HPDE6-E6E7 (cell line): ENCODE measurements around the gene NT5DC3.

Experiments used
- DNase-seq: peaks from one replicate; pipeline ENCODE4 v3.0.0; 2011; ENCODE audit warnings: missing footprints; ENCODE audit errors: extremely low spot score

NT5DC3 gene

DNA sequence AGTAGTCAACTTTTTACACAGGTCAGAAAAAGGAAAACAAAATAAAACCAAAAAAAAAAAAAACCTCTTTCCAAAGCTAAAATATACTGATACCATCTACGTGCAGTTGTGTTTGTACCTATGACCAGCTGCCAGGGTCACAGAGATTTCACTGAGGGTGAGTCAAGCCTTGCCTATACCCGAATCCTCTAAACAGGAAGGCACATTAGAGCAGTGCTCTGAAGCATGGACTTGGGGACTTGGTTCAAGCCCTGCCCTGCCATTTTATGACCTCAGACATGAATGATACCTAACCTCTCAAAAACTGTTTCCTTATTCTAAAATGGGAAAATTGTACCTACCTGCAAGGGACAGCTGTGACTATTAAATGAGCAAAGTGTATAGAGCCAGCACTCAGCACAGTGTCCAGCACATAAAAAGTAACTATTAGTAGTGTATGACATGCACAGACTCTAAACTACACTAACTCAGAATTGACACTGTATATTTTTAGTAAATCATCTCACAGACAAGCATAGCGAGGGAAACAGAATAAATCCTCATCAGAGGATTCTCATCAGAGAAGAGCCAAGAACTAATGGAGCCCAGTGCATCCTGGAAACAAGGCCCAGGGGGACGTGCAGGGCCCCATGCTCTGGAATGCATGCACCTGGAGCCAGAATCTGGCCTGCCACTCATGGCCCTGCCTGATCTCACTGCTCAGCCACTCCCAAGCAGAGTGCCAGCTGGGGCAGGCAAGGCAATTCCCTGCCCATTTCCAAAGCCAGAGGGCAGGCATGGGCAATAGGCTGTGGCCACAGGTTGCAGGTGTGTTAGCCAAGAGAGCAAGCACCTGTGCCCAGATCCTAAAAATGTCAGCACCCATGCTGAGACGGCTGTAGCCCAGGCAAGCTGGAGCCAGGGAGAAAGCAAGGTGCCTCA is 57.0 kb downstream of the NT5DC3 start:
- no peak for DNase-seq

- no peak for DNase-seq
These were observed 58.6 kb downstream of the NT5DC3 start for GRCh38 chr12:103782399-103782798.

DNA sequence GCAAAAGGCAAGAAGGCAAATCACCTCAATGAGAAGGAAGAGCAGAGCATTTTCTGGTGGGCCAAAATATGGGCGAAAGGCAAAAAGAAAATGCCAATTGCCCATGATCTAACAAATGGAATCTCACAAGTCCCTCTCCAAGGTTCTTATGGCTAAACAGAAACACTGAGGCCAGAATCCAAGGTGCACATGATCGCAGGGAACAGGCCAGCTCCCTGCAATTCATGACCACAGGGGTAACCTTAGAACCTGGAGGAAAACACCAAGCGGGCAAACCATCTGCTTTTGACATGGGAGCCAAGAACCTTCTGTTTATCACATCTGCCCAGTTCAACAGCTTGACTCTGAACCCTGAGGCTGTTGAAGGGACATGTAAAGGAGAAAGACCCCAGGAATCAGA is 60.0 kb downstream of the NT5DC3 start:
- no peak for DNase-seq

- DNase-seq, result no peak
These were observed 61.0 kb downstream of the NT5DC3 start for GRCh38 chr12:103780093-103780440.

- DNase-seq, result no peak
These were observed 61.5 kb downstream of the NT5DC3 start for GRCh38 chr12:103779410-103780092.

DNA sequence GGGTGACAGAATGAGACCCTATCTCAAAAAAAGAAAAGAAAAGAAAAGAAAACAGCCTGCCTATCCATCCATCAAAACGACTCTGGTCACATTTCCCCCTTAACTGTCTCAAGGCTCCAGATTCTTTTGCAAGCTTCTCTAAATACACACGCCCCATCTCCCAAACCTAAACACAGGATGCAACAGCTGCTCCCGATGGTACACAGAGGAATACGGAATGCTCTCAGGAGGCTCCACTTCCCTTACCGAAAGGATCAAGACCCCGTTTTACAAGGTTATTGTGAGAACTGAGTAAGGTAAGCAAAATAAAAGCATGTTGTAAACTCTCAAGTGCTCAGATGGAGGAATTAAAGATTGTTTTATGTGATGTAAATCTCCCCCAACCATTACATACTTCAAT is 62.3 kb downstream of the NT5DC3 start:
- DNase-seq, result no peak

GRCh38 chr12:103774977-103775560 is 66.0 kb downstream of the NT5DC3 start:
- no peak for DNase-seq

- DNase-seq, result no peak
These were observed 67.7 kb downstream of the NT5DC3 start for GRCh38 chr12:103773109-103773910.

GRCh38 chr12:103772367-103773108 is 68.5 kb downstream of the NT5DC3 start:
- DNase-seq, result no peak

- no peak for DNase-seq
These were observed 69.6 kb downstream of the NT5DC3 start for GRCh38 chr12:103771466-103771865.

DNA sequence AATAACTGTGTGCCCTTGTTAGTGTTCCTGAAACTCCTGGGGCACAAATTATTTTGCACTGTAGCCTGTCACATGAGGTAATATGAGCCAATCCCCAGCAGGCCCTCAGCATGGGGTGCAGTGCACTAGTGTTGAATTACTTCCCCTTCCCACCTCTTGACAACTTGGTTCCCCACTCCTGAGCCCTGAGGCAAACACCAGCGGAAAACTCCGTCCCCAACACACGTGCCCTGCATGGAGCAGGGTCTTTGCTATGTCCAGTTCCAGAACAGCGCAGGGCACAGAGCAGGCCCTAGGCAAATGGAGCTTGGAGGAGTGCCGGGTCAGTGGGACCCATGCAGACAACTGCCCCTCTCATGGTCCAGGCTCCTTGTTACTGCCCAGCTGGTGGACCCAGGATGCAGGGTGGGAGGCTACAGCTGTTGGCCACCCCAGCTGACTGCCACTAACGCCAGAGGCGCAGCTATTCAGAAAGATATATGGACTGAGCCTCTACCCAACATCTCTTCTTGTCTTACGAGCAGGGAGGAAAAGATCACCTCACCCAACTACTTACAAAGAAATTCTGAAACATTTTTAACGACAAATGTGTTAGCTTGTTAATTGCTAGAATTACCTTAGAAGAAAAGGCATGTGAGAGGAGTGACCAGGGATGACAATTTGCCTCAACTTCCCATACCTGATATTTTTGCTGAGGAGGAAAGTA is 71.6 kb downstream of the NT5DC3 start:
- DNase-seq, result no peak

DNA sequence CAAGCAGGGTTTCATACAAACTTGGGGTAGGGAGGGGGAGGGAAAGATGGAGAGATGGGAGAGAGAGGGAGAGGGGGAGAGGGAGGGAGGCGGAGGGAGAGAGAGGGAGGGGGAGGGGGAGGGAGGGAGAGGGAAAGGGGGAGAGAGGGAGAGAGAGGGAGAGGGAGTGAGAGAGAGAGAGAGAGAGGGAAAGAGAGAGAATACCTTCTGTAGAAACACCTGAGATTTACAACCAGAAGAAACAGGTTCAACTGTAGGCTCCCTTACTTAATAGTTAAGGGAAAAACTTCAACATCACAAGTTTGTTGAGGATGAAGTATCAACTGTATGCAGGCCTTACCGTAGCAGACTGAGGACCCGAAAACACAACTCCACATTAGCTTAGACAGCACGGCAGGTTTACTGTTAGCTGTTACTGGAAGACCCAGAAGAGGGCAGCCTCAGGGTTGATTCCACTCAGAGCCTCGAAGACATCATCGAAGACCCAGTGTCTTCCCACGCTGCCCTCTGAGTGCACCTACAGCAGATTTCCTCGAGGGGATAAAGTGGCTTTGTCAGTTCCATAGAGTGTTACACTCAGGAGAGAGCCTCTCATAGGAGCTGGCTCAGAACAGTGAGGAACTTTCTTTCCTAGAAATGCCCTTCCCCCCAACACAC is 72.4 kb downstream of the NT5DC3 start:
- no peak for DNase-seq

DNA sequence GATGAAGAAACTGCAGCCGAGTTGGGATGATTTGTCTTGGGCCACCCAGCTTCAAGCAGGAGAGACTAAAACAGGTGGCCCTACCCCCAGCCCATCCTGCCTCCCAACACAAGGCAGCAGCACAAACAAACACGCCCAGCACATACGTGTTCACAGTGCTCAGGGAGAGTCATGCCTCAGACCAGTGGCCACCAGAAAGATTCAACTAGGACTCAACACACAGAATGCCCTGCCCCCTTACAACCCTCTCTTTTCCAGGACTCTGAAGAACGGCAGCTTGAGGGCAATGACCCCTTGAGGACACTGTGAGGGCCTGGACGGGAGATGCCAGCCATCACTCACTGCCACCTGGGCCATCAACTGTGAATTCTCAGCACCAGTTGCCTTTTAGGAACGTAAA is 75.0 kb downstream of the NT5DC3 start:
- no peak for DNase-seq

- DNase-seq, result no peak
These were observed 75.7 kb downstream of the NT5DC3 start for GRCh38 chr12:103765322-103765721.

DNA sequence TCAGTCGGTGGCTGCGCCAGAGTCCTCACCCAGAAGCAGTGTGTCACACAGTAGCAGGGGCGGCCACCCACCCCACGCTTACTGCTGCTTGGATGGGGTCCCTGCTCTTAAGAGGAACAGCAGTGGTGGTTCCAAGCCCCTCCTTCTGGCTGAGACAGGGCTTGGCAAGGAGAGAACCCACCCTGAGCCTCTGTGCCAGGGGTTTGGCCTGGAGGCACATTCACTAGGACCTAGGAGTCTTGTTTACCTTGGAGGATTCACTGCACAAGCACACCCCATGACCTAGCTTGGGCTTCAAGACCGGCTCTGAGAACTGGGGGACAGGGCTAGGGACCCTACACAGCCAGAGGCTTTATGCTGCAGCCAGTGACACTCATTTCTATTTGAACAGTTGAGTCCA is 78.6 kb downstream of the NT5DC3 start:
- no peak for DNase-seq

DNA sequence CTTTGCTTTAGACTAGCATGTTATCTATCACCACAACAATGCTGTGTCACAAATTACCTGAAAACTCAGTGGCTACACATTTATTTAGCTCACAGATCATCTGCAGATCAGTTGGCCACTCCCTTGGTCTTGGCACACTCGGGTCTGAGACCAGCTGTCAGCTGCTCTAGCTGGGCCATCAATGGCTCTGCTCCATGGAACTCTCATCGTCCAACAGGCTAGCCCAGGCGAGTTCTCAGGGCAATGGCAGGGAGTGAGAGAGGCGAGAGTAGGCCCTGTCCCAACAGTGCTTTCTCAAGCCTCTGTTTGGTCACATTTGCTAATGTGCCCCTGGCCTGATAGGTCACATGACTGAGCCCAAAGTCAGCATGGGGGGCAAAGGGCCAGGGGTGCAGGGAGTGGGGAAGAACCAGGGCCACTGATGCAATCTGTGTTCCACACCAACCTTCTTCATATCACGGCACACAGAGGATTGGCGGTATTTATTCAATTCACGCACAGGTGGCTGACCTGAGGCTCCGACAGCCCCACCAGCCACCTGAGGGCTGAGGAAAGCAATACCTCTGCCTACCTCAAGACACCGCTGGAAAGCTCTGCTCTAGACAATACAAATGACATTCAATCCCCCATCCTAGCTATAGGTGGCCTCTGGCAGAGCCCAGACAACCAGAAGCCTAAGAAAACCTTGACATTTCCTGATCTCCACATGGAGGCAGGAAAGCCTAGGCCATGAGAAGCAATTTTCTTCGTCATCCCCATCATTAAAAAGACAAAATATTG is 82.5 kb downstream of the NT5DC3 start:
- no peak for DNase-seq

- no peak for DNase-seq
These were observed 83.8 kb downstream of the NT5DC3 start for GRCh38 chr12:103757248-103757647.

DNA sequence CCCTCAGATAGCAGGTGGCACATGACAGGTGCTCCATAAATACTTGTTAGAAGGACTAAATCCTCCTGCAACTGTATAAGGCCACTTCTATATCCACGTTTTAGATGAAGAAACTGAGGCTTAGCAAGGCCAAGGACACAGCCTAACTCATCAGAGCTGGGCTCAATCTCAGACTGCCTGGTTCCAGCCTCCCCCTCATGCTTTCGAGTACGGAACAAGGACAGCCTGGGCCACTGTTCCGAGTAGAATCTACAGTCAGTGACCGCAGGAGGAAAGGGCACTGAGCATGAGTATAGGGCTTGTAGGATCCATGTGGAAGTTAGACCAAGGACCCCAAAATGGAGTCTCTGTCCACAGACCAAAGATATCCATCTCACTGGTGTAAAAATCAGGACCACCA is 84.6 kb downstream of the NT5DC3 start:
- DNase-seq, result no peak

DNA sequence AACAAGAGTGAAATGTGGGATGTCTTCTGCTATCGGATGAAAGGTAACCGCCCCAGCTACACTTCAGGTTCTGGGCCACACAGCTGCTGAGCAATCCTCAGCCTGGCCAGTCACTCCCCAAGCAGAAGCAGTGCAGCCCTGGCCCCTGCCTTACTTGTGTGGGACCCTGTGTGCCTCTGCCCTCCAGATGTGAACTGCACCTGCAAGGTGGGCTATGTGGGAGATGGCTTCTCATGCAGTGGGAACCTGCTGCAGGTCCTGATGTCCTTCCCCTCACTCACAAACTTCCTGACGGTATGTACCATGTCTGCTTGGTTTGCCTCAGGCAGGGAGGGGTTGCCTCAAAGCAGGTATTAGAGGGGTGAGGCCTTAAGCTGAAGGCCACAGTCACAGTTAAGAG is 85.6 kb downstream of the NT5DC3 start:
- DNase-seq, result no peak
